ENCODE data around the gene HAAO.

- TF ChIP-seq PBX3 (CRISPR knock-in tag; IDR thresholded peaks at IDR 0.05; ENCODE audit: borderline replicate concordance) (no peak), FOXP4 (CRISPR knock-in tag; IDR thresholded peaks at IDR 0.05) (no peak), ZC3H4 (CRISPR knock-in tag; IDR thresholded peaks at IDR 0.05; ENCODE audit: borderline replicate concordance) (no peak), ZNF234 (CRISPR knock-in tag; conservative IDR thresholded peaks at IDR 0.05) (no peak), ZNF143 (CRISPR knock-in tag; IDR thresholded peaks at IDR 0.05) (no peak)
Observed at GRCh38 chr2:42809819-42810120, 17.4 kb upstream of the HAAO start.
